ENCODE data around the gene KICS2. TPM values are rescaled to one million over a fixed set of nuclear protein-coding genes. Genes with fewer than 3 reads are reported as not detected.

The KICS2 gene
- total and polyA plus RNA-seq, 2 of the 13 experiments (the other 11 are each of a cell fraction or from before 2014, with no cell fraction given), result 3.5 to 6.6 TPM

GRCh38 chr12:64222009-64222765 lies at the start of gene KICS2 (continued):
- no peak for TF ChIP-seq ZNF652 (CRISPR knock-in tag; IDR thresholded peaks at IDR 0.05; ENCODE audit: borderline replicate concordance, low read depth)
- peak; percentile 96 for TF ChIP-seq KDM2A (CRISPR knock-in tag; IDR thresholded peaks at IDR 0.05; ENCODE audit: borderline replicate concordance, low read depth)
- TF ChIP-seq ZNF629 (CRISPR knock-in tag; conservative IDR thresholded peaks at IDR 0.05), result no peak; the same call in 1 of the 2 replicates
- TF ChIP-seq IRF1 (CRISPR knock-in tag; IDR thresholded peaks at IDR 0.05; ENCODE audit: low read depth), result no peak
- peak; percentile 65 for TF ChIP-seq POGZ (CRISPR knock-in tag; IDR thresholded peaks at IDR 0.05)
- no peak for TF ChIP-seq SRSF9 (IDR thresholded peaks at IDR 0.05; ENCODE audit: borderline replicate concordance, insufficient read depth, low read depth, low read length, poor library complexity, severe bottlenecking)
- no peak; the same call in 1 of the 2 replicates for TF ChIP-seq ZFP41 (CRISPR knock-in tag; IDR thresholded peaks at IDR 0.05; ENCODE audit: borderline replicate concordance)
- TF ChIP-seq ZNF567 (CRISPR knock-in tag; IDR thresholded peaks at IDR 0.05; ENCODE audit: borderline replicate concordance), result peak; percentile 34; the same call in 1 of the 2 replicates
- peak; percentile 99 for TF ChIP-seq ZNF501 (CRISPR knock-in tag; IDR thresholded peaks at IDR 0.05)
- no peak for TF ChIP-seq ZNF569 (CRISPR knock-in tag; IDR thresholded peaks at IDR 0.05; ENCODE audit: borderline replicate concordance)
- TF ChIP-seq FOXA1 (IDR thresholded peaks at IDR 0.05), result no peak
- peak; percentile 39 for TF ChIP-seq FOXA1 (CRISPR knock-in tag; IDR thresholded peaks at IDR 0.05)
- no peak for TF ChIP-seq DBP (CRISPR knock-in tag; IDR thresholded peaks at IDR 0.05; ENCODE audit: not compliant biosample characterization)
- peak; percentile 79; the same call in 1 of the 2 replicates for TF ChIP-seq GFI1 (CRISPR knock-in tag; IDR thresholded peaks at IDR 0.05; ENCODE audit: borderline replicate concordance)
- no peak for TF ChIP-seq GATA4 (IDR thresholded peaks at IDR 0.05; ENCODE audit: borderline replicate concordance, low read depth)
- no peak for TF ChIP-seq HIC2 (CRISPR knock-in tag; IDR thresholded peaks at IDR 0.05; ENCODE audit: low read depth)
- peak; percentile 33; the same call in 1 of the 2 replicates for TF ChIP-seq ZKSCAN5 (CRISPR knock-in tag; IDR thresholded peaks at IDR 0.05)
- TF ChIP-seq TMF1 (CRISPR knock-in tag; IDR thresholded peaks at IDR 0.05; ENCODE audit: low read depth), result peak; percentile 81
- no peak for TF ChIP-seq ZNF75D (CRISPR knock-in tag; IDR thresholded peaks at IDR 0.05; ENCODE audit: borderline replicate concordance)
- no peak; the same call in 1 of the 2 replicates for TF ChIP-seq ZNF770 (CRISPR knock-in tag; IDR thresholded peaks at IDR 0.05)
- TF ChIP-seq TBX2 (CRISPR knock-in tag; IDR thresholded peaks at IDR 0.05; ENCODE audit: borderline replicate concordance), result peak; percentile 43; the same call in 1 of the 2 replicates
- TF ChIP-seq ZNF878 (CRISPR knock-in tag; IDR thresholded peaks at IDR 0.05), result peak; percentile 44; the same call in 1 of the 2 replicates
- TF ChIP-seq PHB2 (IDR thresholded peaks at IDR 0.05; ENCODE audit: partially characterized antibody), result no peak
- no peak for TF ChIP-seq MATR3 (CRISPR knock-in tag; IDR thresholded peaks at IDR 0.05)
